GM23248 (cell line): ENCODE data around the gene CCDC17.

Experiments used
- EZH2 ChIP-seq: fragments of 200-600 bp; sonication (generic); IDR thresholded peaks from 2 replicates; pipeline ENCODE4 v1.6.1; 2018; ENCODE audit warnings: antibody characterized with exemption, mild to moderate bottlenecking; ENCODE audit not compliant: insufficient read depth, poor library complexity, severe bottlenecking
- EZH2phosphoT487 ChIP-seq: fragments of 200-600 bp; sonication (generic); IDR thresholded peaks from 2 replicates; pipeline ENCODE4 v1.6.1; 2018; ENCODE audit warnings: antibody characterized with exemption, moderate library complexity, mild to moderate bottlenecking, low read depth; ENCODE audit not compliant: insufficient read depth

- TF ChIP-seq EZH2 (no peak), EZH2phosphoT487 (no peak)
These were observed 16.3 kb downstream of the CCDC17 start for GRCh38 chr1:45607404-45608074.
